Osteoblast (primary cell): ENCODE data around the gene RIC1. TPM values are rescaled to one million over a fixed set of nuclear protein-coding genes. Genes with fewer than 3 reads are reported as not detected.

Source experiments
- DNase-seq: peaks from one replicate; pipeline ENCODE4 v3.0.0; 2011; ENCODE audit warnings: low spot score, mixed read lengths; ENCODE audit not compliant: insufficient read length; ENCODE audit errors: missing footprints
- H2AFZ ChIP-seq: 2 replicates; pipeline ENCODE4 v1.6.0; 2011; ENCODE audit warnings: mild to moderate bottlenecking, low read length
- H3K27ac ChIP-seq: 2 replicates; pipeline ENCODE4 v1.5.1; 2011; ENCODE audit warnings: mild to moderate bottlenecking, low read depth, low read length, moderate library complexity
- H3K27me3 ChIP-seq: 2 replicates; pipeline ENCODE4 v1.6.0; 2012; ENCODE audit warnings: mild to moderate bottlenecking, control low read depth, inconsistent platforms, low read length, moderate library complexity; ENCODE audit not compliant: insufficient read depth
- H3K36me3 ChIP-seq: 2 replicates; pipeline ENCODE4 v1.5.1; 2011; ENCODE audit warnings: mild to moderate bottlenecking, low read length, control low read depth, moderate library complexity; ENCODE audit not compliant: insufficient read depth
- H3K4me1 ChIP-seq: 2 replicates; pipeline ENCODE4 v1.5.1; 2011; ENCODE audit warnings: mild to moderate bottlenecking, low read length, control low read depth, moderate library complexity; ENCODE audit not compliant: insufficient read depth
- H3K4me2 ChIP-seq: 2 replicates; pipeline ENCODE4 v1.6.0; 2011; ENCODE audit warnings: mild to moderate bottlenecking, low read length; ENCODE audit not compliant: insufficient read depth
- H3K4me3 ChIP-seq: fragments of 200-600 bp; sonication (generic); 3 replicates; pipeline ENCODE4 v1.5.1; 2012; ENCODE audit warnings: mild to moderate bottlenecking, low read length, inconsistent platforms; ENCODE audit not compliant: insufficient read depth
- H3K79me2 ChIP-seq: 2 replicates; pipeline ENCODE4 v1.6.0; 2012; ENCODE audit warnings: mild to moderate bottlenecking, low read length, control low read depth, inconsistent platforms; ENCODE audit not compliant: insufficient read depth
- H3K9me3 ChIP-seq: 2 replicates; pipeline ENCODE4 v1.5.1; 2011; ENCODE audit warnings: low read depth, low read length, control low read depth
- H4K20me1 ChIP-seq: 2 replicates; pipeline ENCODE4 v1.6.0; 2012; ENCODE audit warnings: mild to moderate bottlenecking, low read length, control low read depth; ENCODE audit not compliant: insufficient read depth
- total RNA-seq: library from RNA; depleted of rRNA; stranded (reverse); fragments of >200 nt; gene quantifications from 2 replicates; pipeline ENCODE4 v1.2.3, GENCODE V29; 2012
- TF ChIP-seq, protein P1 (sequence below): IDR thresholded peaks from 2 replicates; pipeline ENCODE4 v1.5.1; 2011; ENCODE audit warnings: mild to moderate bottlenecking, low read depth, low read length, moderate library complexity; ENCODE audit errors: extremely low read depth

RIC1 gene
- total RNA-seq, 1 donor = 51.4 TPM

DNA sequence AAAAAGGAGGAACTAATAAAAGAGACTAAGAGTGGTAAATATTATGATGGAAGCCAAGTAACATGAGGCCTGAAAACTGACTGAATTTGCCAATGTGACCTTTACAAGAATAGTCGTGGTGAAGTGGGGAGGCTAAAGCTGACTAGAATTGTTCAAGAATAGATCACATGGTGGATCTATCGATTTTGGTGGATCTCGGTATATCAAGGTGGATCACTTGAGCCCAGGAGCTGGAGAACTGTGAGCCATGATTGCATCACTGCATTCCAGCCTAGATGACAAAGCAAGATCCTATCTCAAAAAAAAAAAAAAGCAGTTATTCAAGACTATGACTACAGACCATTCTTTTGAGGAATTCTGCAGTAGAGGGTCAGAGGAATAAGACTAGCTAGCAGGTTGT, 189.0 kb downstream of the RIC1 start:
- no peaks in the 10 kb centered on the region for H3K36me3 ChIP-seq
- no peak for DNase-seq
- no peaks in the 10 kb centered on the region for H4K20me1 ChIP-seq
- no peaks in the 10 kb centered on the region for H3K9me3 ChIP-seq
- H3K4me1 ChIP-seq = no peaks in the 10 kb centered on the region
- no peak overlapping the region for H3K4me3 ChIP-seq
- TF ChIP-seq, protein P1, sequence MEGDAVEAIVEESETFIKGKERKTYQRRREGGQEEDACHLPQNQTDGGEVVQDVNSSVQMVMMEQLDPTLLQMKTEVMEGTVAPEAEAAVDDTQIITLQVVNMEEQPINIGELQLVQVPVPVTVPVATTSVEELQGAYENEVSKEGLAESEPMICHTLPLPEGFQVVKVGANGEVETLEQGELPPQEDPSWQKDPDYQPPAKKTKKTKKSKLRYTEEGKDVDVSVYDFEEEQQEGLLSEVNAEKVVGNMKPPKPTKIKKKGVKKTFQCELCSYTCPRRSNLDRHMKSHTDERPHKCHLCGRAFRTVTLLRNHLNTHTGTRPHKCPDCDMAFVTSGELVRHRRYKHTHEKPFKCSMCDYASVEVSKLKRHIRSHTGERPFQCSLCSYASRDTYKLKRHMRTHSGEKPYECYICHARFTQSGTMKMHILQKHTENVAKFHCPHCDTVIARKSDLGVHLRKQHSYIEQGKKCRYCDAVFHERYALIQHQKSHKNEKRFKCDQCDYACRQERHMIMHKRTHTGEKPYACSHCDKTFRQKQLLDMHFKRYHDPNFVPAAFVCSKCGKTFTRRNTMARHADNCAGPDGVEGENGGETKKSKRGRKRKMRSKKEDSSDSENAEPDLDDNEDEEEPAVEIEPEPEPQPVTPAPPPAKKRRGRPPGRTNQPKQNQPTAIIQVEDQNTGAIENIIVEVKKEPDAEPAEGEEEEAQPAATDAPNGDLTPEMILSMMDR = no peak
- no peak overlapping the region for H2AFZ ChIP-seq
- no peak overlapping the region for H3K27ac ChIP-seq
- no peaks in the 10 kb centered on the region for H3K27me3 ChIP-seq
- no peak overlapping the region for H3K4me2 ChIP-seq
- H3K79me2 ChIP-seq = no peaks in the 10 kb centered on the region

DNA sequence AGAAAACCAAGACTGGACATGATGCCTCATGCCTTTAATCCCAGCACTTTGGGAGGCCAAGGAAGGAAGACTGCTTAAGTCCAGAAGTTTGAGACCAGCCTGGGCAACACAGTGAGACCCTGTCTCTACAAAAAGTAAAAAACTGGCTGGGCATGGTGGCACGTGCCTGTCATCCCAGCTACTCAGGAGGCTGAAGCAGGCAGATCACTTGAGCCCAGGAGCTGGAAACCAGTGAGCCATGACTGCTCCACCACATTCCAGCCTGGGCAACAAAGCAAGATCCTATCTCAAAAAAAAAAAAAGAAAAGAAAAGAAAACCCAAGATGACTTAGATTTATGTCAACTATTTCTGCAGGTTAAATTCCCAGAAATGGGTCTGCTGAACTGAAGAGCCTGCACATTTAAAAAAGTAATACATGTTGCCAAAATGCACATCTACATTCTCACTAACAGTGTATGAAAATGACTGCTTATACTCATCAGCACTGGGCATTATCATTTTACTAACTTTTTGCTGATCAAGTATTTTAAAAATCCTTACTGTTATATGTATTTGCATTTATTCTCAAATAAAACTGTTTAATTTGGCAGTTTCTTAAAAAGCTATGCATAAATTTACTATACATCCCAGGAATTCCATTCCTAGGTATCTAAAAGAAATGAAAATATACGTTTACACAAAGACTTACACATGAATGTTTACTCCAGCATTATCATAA, 189.7 kb downstream of the RIC1 start:
- H3K4me3 ChIP-seq = no peak overlapping the region
- no peaks in the 10 kb centered on the region for H3K4me1 ChIP-seq

DNA sequence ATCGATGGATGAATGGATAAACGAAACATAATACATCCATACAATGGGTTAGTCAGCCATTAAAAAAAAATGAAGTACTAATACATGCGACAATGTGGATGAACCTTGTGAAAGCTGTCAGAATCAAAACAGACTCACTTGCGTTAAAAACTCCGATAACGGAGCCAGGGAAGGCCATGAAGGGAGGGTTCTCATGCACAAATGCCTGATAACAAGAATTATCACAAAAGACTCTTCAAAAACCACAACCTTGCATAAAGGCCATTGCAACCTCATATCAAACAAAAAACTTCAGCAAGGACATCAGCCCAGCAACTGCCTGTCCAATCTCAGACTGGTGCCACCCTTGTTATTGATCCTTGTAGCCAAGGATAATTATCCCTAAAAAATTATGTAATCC, 190.3 kb downstream of the RIC1 start:
- TF ChIP-seq, protein P1 = no peak
- Histone ChIP-seq H3K79me2 (no peaks in the 10 kb centered on the region), H3K9me3 (no peaks in the 10 kb centered on the region), H3K36me3 (no peaks in the 10 kb centered on the region), H3K4me3 (no peak overlapping the region), H2AFZ (no peak overlapping the region), H4K20me1 (no peaks in the 10 kb centered on the region), H3K27me3 (no peaks in the 10 kb centered on the region), H3K4me1 (no peaks in the 10 kb centered on the region), H3K4me2 (no peak overlapping the region), H3K27ac (no peak overlapping the region)
- DNase-seq = no peak

More for the DNA sequence above, 189.7 kb downstream of the RIC1 start:
- H3K79me2 ChIP-seq = no peaks in the 10 kb centered on the region
- no peak overlapping the region for H3K4me2 ChIP-seq
- no peaks in the 10 kb centered on the region for H3K36me3 ChIP-seq
- H3K27ac ChIP-seq = no peak overlapping the region
- no peaks in the 10 kb centered on the region for H3K27me3 ChIP-seq
- no peak for DNase-seq
- TF ChIP-seq, protein P1 = no peak
- no peak overlapping the region for H2AFZ ChIP-seq
- H4K20me1 ChIP-seq = no peaks in the 10 kb centered on the region
- H3K9me3 ChIP-seq = no peaks in the 10 kb centered on the region

DNA sequence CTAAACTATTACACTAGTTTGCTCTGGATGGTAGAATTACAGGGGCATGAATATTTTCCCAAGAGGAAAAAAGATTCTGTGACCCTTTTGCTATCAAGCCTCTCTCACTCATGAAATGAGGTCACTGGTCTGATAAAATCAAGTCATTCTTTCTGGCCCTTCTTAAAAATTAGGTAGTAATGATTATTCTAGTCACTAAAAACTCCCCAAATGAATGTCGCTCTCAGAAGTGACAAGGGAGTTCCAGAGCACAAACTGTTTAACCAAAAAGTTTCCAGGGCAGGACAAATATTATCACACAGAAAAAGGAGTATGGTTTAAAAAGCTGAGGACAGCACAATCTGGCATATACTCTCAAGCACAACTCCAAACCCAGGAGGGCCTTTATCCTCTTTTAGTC, 191.5 kb downstream of the RIC1 start:
- Histone ChIP-seq H4K20me1 (no peaks in the 10 kb centered on the region), H2AFZ (no peak overlapping the region), H3K36me3 (no peaks in the 10 kb centered on the region), H3K79me2 (no peaks in the 10 kb centered on the region), H3K27ac (no peak overlapping the region), H3K27me3 (no peaks in the 10 kb centered on the region), H3K4me1 (no peaks in the 10 kb centered on the region), H3K4me2 (no peak overlapping the region), H3K9me3 (no peaks in the 10 kb centered on the region), H3K4me3 (no peak overlapping the region)
- TF ChIP-seq, protein P1 = no peak
- DNase-seq = no peak
